Measurements from ENCODE around the gene CADPS. TPM values are rescaled to one million over a fixed set of nuclear protein-coding genes. Genes with fewer than 3 reads are reported as not detected.

The CADPS gene
- polyA plus RNA-seq, 1 experiment: 0.12 TPM

DNA sequence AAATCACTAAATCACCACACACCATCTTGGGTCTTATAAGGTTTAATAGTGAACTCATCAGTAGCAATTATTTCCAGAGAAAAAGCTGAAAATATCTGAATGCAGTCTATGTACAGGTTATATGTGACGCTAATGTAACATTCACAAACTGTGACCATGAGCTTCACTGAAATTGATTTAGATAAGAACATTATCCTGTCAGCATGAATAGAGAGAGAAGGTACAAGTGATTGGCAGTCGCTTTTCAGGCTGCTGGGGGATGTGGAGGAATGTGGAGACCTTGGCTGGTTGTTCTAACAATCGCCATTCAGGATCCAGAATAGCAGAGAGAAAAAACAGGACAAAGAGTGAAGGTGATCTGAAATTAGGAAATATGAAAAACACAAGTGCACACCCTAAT is 98.1 kb downstream of the CADPS start:
- Histone ChIP-seq H3K27ac (ENCODE audit: low read depth, low read length) (no peak overlapping the region), H3K27me3 (ENCODE audit: control insufficient read depth, insufficient read depth, low read length) (no peaks in the 10 kb centered on the region), H3K4me3 (ENCODE audit: low read depth, low read length) (no peak overlapping the region), H3K9me3 (ENCODE audit: control insufficient read depth, insufficient read depth, low read length) (no peaks in the 10 kb centered on the region)
- TF ChIP-seq, protein P1, sequence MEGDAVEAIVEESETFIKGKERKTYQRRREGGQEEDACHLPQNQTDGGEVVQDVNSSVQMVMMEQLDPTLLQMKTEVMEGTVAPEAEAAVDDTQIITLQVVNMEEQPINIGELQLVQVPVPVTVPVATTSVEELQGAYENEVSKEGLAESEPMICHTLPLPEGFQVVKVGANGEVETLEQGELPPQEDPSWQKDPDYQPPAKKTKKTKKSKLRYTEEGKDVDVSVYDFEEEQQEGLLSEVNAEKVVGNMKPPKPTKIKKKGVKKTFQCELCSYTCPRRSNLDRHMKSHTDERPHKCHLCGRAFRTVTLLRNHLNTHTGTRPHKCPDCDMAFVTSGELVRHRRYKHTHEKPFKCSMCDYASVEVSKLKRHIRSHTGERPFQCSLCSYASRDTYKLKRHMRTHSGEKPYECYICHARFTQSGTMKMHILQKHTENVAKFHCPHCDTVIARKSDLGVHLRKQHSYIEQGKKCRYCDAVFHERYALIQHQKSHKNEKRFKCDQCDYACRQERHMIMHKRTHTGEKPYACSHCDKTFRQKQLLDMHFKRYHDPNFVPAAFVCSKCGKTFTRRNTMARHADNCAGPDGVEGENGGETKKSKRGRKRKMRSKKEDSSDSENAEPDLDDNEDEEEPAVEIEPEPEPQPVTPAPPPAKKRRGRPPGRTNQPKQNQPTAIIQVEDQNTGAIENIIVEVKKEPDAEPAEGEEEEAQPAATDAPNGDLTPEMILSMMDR (IDR thresholded peaks at IDR 0.05; ENCODE audit: low read depth, low read length): no peak
- POLR2A ChIA-PET: no interaction called here
- DNase-seq (ENCODE audit: low read depth, low spot score): no peak
- CTCF ChIA-PET: no interaction called here

DNA sequence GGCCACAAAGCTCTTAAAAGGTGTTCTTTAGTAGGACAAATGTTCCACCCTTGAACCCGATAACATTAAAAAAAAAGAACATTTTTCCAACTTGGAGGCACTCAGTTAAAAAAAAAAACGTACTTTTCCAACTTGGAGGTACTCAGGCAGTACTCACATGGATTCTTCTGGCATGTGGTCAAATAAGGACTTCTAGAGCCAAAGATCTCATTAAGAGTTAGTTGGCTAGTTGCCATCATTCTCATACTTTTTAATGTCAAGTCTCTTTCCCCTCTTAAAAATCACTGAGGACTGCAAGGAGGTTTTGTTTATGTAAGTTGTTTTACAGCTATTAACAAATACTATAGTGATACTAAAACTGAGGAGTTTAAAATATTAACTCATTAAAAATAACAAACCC is 101.0 kb downstream of the CADPS start:
- no peak for DNase-seq (ENCODE audit: low read depth, low spot score)
- H3K27me3 ChIP-seq (ENCODE audit: control insufficient read depth, insufficient read depth, low read length): no peaks in the 10 kb centered on the region
- ChIA-PET POLR2A (no interaction called here), CTCF (no interaction called here)
- H3K4me3 ChIP-seq (ENCODE audit: low read depth, low read length): no peak overlapping the region
- H3K9me3 ChIP-seq (ENCODE audit: control insufficient read depth, insufficient read depth, low read length): no peaks in the 10 kb centered on the region
- H3K27ac ChIP-seq (ENCODE audit: low read depth, low read length): no peak overlapping the region
- TF ChIP-seq, protein P1 (IDR thresholded peaks at IDR 0.05; ENCODE audit: low read depth, low read length): no peak

DNA sequence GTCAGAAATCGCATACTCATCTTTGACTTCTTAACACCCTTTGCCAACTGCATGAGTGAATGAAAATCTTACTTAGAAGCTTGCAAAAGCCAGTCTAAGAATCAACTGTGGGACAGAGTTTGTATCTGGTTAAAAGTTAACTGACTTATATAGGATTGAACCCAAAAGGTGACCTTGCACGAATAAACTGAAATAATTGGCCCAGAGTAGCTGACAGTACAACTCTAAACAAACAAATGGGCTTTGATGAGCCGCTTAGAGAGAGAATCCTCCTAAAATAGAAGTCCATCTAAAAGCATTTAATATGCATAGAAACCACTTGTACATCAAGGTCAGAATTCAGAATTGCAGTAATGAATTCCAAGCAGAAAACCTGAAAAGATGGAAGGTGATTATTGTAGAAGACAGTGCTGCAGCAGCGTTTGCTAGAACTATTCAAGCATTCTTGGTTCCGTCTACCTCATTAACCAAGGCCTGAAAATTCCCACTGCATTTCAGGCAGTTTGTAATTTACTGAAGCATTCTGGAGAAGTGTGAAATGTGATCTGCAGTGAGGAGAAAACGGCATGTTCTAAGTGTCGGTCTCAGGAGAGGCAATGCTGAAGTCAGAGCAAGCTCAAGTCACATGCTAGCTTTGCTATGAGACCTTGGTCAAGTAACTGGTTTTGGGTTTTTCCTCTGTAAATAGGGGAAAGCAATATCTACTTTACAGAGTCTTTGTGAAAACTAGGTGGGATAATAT is 103.7 kb downstream of the CADPS start:
- Histone ChIP-seq H3K27ac (ENCODE audit: low read depth, low read length) (no peak overlapping the region), H3K9me3 (ENCODE audit: control insufficient read depth, insufficient read depth, low read length) (no peaks in the 10 kb centered on the region), H3K4me3 (ENCODE audit: low read depth, low read length) (no peak overlapping the region), H3K27me3 (ENCODE audit: control insufficient read depth, insufficient read depth, low read length) (no peaks in the 10 kb centered on the region)
- ChIA-PET POLR2A (no interaction called here), CTCF (no interaction called here)
- DNase-seq (ENCODE audit: low read depth, low spot score): no peak
- TF ChIP-seq, protein P1 (IDR thresholded peaks at IDR 0.05; ENCODE audit: low read depth, low read length): no peak

DNA sequence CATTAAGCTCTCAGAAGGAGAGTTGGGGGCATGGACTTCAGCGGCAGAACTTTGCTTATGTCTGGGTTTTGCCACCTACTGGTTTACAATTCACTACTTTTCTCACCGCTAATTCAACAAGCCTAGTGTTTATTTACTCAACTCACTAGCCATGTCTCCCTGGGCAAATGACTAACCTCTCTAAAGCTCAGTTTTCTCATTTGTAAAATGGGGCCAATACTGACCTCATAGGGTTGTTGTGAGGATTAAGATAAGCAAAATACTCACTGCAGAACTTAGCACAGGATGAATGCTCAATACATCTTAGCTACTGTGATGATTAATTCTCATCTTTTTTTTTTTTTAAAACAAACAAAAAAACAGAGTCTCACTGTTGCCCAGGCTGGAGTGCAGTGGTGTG is 106.3 kb downstream of the CADPS start:
- ChIA-PET CTCF (no interaction called here), POLR2A (no interaction called here)

DNA sequence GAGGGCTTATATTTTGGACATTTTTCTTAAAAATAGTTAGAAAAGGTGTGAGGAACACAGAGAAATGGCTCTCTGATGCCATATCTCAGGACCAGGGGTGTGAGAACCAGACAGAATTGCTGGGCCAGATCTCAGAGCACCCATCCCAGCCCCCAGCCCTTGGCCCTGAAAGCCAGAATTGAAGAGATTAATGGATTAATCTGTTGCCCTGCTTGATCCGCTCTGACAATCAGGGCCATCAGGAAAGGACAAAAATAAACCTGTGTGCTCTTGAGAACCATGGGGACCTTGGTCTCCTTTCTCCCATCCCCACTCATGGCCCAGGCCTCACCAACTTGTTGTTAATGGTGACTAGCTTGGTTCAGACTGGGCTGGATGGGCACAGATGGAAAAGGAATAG is 113.5 kb downstream of the CADPS start:
- ChIA-PET CTCF (no interaction called here), POLR2A (no interaction called here)
- TF ChIP-seq, protein P1 (IDR thresholded peaks at IDR 0.05; ENCODE audit: low read depth, low read length): no peak
- Histone ChIP-seq H3K27ac (ENCODE audit: low read depth, low read length) (no peak overlapping the region), H3K4me3 (ENCODE audit: low read depth, low read length) (no peak overlapping the region), H3K27me3 (ENCODE audit: control insufficient read depth, insufficient read depth, low read length) (no peaks in the 10 kb centered on the region), H3K9me3 (ENCODE audit: control insufficient read depth, insufficient read depth, low read length) (no peaks in the 10 kb centered on the region)
- no peak for DNase-seq (ENCODE audit: low read depth, low spot score)

More for the DNA sequence above, 106.3 kb downstream of the CADPS start:
- Histone ChIP-seq H3K4me3 (ENCODE audit: low read depth, low read length) (no peak overlapping the region), H3K27ac (ENCODE audit: low read depth, low read length) (no peak overlapping the region), H3K27me3 (ENCODE audit: control insufficient read depth, insufficient read depth, low read length) (no peaks in the 10 kb centered on the region), H3K9me3 (ENCODE audit: control insufficient read depth, insufficient read depth, low read length) (no peaks in the 10 kb centered on the region)
- DNase-seq (ENCODE audit: low read depth, low spot score): no peak
- TF ChIP-seq, protein P1 (IDR thresholded peaks at IDR 0.05; ENCODE audit: low read depth, low read length): no peak
